ENCODE data around the gene APOA4.

APOA4 gene

GRCh38 chr11:116832350-116833290 lies 9.5 kb upstream of the APOA4 start:
- no peak for DNase-seq (ENCODE audit: low read depth)
- TF ChIP-seq, protein P1, sequence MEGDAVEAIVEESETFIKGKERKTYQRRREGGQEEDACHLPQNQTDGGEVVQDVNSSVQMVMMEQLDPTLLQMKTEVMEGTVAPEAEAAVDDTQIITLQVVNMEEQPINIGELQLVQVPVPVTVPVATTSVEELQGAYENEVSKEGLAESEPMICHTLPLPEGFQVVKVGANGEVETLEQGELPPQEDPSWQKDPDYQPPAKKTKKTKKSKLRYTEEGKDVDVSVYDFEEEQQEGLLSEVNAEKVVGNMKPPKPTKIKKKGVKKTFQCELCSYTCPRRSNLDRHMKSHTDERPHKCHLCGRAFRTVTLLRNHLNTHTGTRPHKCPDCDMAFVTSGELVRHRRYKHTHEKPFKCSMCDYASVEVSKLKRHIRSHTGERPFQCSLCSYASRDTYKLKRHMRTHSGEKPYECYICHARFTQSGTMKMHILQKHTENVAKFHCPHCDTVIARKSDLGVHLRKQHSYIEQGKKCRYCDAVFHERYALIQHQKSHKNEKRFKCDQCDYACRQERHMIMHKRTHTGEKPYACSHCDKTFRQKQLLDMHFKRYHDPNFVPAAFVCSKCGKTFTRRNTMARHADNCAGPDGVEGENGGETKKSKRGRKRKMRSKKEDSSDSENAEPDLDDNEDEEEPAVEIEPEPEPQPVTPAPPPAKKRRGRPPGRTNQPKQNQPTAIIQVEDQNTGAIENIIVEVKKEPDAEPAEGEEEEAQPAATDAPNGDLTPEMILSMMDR (IDR thresholded peaks at IDR 0.05; ENCODE audit: low read depth, low read length, missing control alignments), result peak; percentile 9
- H3K4me3 ChIP-seq (ENCODE audit: low read depth, low read length), result no peak overlapping the region

GRCh38 chr11:116831790-116832349 lies 8.8 kb upstream of the APOA4 start:
- DNase-seq (ENCODE audit: low read depth), result no peak
- TF ChIP-seq, protein P1 (IDR thresholded peaks at IDR 0.05; ENCODE audit: low read depth, low read length, missing control alignments), result no peak
- H3K4me3 ChIP-seq (ENCODE audit: low read depth, low read length), result no peak overlapping the region

GRCh38 chr11:116830184-116830912 lies 7.2 kb upstream of the APOA4 start:
- TF ChIP-seq, protein P1 (IDR thresholded peaks at IDR 0.05; ENCODE audit: low read depth, low read length, missing control alignments), result no peak
- DNase-seq (ENCODE audit: low read depth), result no peak
- H3K4me3 ChIP-seq (ENCODE audit: low read depth, low read length), result no peak overlapping the region

- DNase-seq (ENCODE audit: low read depth), result no peak
- H3K4me3 ChIP-seq (ENCODE audit: low read depth, low read length), result no peak within 1 kb of the TSS
- TF ChIP-seq, protein P1 (IDR thresholded peaks at IDR 0.05; ENCODE audit: low read depth, low read length, missing control alignments), result no peak
These were observed 6.5 kb upstream of the APOA4 start, which contains the start of gene APOC3 for GRCh38 chr11:116829525-116830183. Gene APOC3, plus strand, starts transcription at chr11:116829907. Its CDS starts 676 bp downstream, at chr11:116830583.

DNA sequence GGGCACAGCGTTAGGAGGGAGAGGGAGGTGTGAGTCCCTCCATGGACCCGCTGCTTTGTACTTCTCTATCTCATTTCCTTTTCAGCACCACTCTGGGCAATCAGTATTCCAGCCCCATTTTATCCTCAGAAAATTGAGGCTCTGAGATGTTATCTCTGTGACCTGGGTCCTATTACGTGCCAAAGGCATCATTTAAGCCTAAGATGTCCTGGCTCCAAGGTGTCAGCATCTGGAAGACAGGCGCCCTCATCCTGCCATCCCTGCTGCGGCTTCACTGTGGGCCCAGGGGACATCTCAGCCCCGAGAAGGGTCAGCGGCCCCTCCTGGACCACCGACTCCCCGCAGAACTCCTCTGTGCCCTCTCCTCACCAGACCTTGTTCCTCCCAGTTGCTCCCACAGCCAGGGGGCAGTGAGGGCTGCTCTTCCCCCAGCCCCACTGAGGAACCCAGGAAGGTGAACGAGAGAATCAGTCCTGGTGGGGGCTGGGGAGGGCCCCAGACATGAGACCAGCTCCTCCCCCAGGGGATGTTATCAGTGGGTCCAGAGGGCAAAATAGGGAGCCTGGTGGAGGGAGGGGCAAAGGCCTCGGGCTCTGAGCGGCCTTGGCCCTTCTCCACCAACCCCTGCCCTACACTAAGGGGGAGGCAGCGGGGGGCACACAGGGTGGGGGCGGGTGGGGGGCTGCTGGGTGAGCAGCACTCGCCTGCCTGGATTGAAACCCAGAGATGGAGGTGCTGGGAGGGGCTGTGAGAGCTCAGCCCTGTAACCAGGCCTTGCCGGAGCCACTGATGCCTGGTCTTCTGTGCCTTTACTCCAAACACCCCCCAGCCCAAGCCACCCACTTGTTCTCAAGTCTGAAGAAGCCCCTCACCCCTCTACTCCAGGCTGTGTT lies 5.8 kb upstream of the APOA4 start:
- DNase-seq (ENCODE audit: low read depth), result no peak
- TF ChIP-seq, protein P1 (IDR thresholded peaks at IDR 0.05; ENCODE audit: low read depth, low read length, missing control alignments), result no peak
- no peak overlapping the region for H3K4me3 ChIP-seq (ENCODE audit: low read depth, low read length)

DNA sequence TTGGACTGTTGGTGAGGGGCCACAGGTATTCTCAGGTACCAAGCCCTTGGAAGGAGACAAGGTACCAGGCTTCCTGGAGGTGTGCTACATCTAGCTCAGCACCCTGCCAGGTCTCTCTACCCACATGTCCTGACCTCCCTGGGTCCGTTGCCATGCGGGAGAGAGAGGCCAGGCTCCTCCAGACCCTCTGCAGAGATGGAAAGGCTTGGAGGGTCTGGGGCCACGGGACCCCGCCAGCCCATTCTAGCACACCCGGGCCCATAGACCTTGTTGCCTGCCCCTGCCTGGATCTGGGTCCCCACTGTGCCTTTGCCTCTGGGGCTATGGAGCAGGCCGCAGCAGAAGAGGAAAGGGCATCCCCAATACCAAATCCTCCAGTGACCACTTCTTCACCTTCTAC lies 4.4 kb upstream of the APOA4 start:
- no peak overlapping the region for H3K4me3 ChIP-seq (ENCODE audit: low read depth, low read length)
- TF ChIP-seq, protein P1 (IDR thresholded peaks at IDR 0.05; ENCODE audit: low read depth, low read length, missing control alignments), result no peak
- no peak for DNase-seq (ENCODE audit: low read depth)

Data from GM12864 (cell line).